Heart left ventricle (tissue), 13 donors: ENCODE measurements around the gene TUBB8B.
"Not testable (repeated sequence)": the region's sequence is repeated elsewhere in the genome, so short reads cannot be mapped to it uniquely, and the experiment has no call there.

Experiments used
- POLR2A ChIP-seq, 2 donors: fragments of 450-650 bp; IDR thresholded peaks; one replicate each; pipeline ENCODE4 v1.6.1; 2017; ENCODE audit warnings: antibody characterized with exemption in 2 of 2, mild to moderate bottlenecking in 2 of 2, moderate library complexity in 2 of 2
- TF ChIP-seq, protein P1 (sequence below), 12 donors: fragments of 200-600 bp; sonication (generic) in 4 of 12; IDR thresholded peaks; one replicate each; pipeline versions ENCODE4 v1.5.0 to v1.8.0; 2018 to 2022; ENCODE audit warnings: antibody characterized with exemption in 12 of 12, mild to moderate bottlenecking in 5 of 12
- donor health status: ischemic (EF 13 %, LVEDD 7.1; RV severe dilation, severe dysfunction).
- donor health status: DM: no; HTN: yes; CAD: no.
- donor health status: DM: no; HTN: no; CAD: no.
- donor health status: ischemic (EF 25% LVEDD 6.9; RV normal size, moderate dysfunction).
- donor health status: ischemic (EF 25% LVEDD 5.7; RV mildly dilated, moderate dysfunction).
- donor health status: ischemic (EF 35%, LVEDD 5.7; RV mildly dilated, moderate dysfunction).
- donor health status: nonischemic (EF 11% LVEDD 7.7; RV severe dilation, severe dysfunction).
- donor health status: DM: yes; HTN: yes; CAD: no.
- donor health status: PGD.
- donor health status: ischemic (EF 29% LVEDD 5.4; RV normal size, mild dysfunction).
- donor health status: nonischemic (EF 23%, LVEDD 6.1; RV moderate dilation, normal function).

DNA sequence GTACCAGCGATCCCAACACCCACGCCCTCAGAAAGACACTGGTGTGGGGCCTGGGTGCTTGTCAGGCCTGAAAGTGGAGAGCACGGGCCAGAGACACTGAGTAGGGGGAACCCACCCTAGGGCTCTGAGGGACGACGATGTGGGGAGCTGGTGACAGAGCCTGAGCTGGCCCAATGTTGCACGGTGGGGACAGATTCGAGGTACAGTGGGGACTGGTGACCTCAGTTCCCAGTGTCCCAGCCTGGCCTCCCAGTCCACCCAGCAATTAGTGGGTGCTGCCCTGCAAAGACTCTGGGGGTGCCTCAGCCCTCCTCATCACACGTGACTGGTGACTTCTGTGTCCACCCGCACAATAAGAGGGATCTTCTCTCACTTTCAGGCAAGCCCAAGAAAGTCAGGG lies 36.6 kb downstream of the TUBB8B start:
- TF ChIP-seq, protein P1, sequence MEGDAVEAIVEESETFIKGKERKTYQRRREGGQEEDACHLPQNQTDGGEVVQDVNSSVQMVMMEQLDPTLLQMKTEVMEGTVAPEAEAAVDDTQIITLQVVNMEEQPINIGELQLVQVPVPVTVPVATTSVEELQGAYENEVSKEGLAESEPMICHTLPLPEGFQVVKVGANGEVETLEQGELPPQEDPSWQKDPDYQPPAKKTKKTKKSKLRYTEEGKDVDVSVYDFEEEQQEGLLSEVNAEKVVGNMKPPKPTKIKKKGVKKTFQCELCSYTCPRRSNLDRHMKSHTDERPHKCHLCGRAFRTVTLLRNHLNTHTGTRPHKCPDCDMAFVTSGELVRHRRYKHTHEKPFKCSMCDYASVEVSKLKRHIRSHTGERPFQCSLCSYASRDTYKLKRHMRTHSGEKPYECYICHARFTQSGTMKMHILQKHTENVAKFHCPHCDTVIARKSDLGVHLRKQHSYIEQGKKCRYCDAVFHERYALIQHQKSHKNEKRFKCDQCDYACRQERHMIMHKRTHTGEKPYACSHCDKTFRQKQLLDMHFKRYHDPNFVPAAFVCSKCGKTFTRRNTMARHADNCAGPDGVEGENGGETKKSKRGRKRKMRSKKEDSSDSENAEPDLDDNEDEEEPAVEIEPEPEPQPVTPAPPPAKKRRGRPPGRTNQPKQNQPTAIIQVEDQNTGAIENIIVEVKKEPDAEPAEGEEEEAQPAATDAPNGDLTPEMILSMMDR (IDR thresholded peaks at IDR 0.05): not testable (repeated sequence)
- TF ChIP-seq POLR2A (IDR thresholded peaks at IDR 0.05): not testable (repeated sequence)
